Prostate gland (tissue), 2 donors: Measurements from ENCODE around the gene RPL10. TPM values are rescaled to one million over a fixed set of nuclear protein-coding genes. Genes with fewer than 3 reads are reported as not detected.

Experiments used
- DNase-seq: peaks from one replicate; pipeline ENCODE4 v3.0.0-alpha.2; 2019; ENCODE audit warnings: low spot score
- H3K27ac ChIP-seq, 2 donors: fragments of 200-600 bp; sonication (generic); 2 replicates each; pipeline ENCODE4 v1.5.1; 2017 to 2019
- H3K27me3 ChIP-seq: fragments of 200-600 bp; sonication (generic); replicated peaks from 2 replicates; pipeline ENCODE4 v1.5.1; 2019; ENCODE audit not compliant: insufficient read depth
- H3K36me3 ChIP-seq, 2 donors: fragments of 200-600 bp; sonication (generic); 1 replicate in 1 of 2; 2 replicates in 1 of 2; pipeline versions ENCODE4 v1.5.1 to v1.8.1; 2017 to 2019
- H3K4me1 ChIP-seq: fragments of 200-600 bp; sonication (generic); replicated peaks from 2 replicates; pipeline ENCODE4 v1.5.1; 2019
- H3K4me3 ChIP-seq, 2 donors: fragments of 200-600 bp; sonication (generic); 2 replicates each; pipeline ENCODE4 v1.5.1; 2017 to 2019
- H3K9me3 ChIP-seq: fragments of 200-600 bp; sonication (generic); 2 replicates; pipeline ENCODE4 v1.5.1; 2017
- CTCF ChIP-seq, 4 experiments: fragments of 200-600 bp in 2 of 4; fragments of 450-650 bp in 2 of 4; sonication (generic) in 2 of 4; IDR thresholded peaks; 1 replicate in 3 of 4; 2 replicates in 1 of 4; pipeline ENCODE4 v1.5.1; 2016 to 2019; ENCODE audit warnings: antibody characterized with exemption in 4 of 4, mild to moderate bottlenecking in 2 of 4, moderate library complexity in 2 of 4
- POLR2A ChIP-seq: fragments of 450-650 bp; IDR thresholded peaks from one replicate; pipeline ENCODE4 v1.6.1; 2016; ENCODE audit warnings: antibody characterized with exemption, mild to moderate bottlenecking
- POLR2AphosphoS5 ChIP-seq: sonication (generic); formaldehyde crosslinking; IDR thresholded peaks from one replicate; pipeline ENCODE4 v1.6.1; 2017; ENCODE audit warnings: antibody characterized with exemption
- WGBS: methylation state at CpG from one replicate; pipeline ENCODE4 v1.1.5; 2018; 5-methylcytosine and 5-hydroxymethylcytosine counted together
- intact Hi-C: fragments of 100-400 bp; cut with DNase I; formaldehyde crosslinking; loops from one replicate; pipeline ENCODE4 v1.14.2; 2022
- total RNA-seq, 2 donors: library from RNA; depleted of rRNA; stranded (reverse); fragments of >200 nt; gene quantifications; one replicate each; pipeline ENCODE4 v1.1.0, GENCODE V29; 2016

The RPL10 gene
- total RNA-seq, 2 donors from 2014 or later = 3,702 to 5,500 TPM

- H3K4me1 ChIP-seq = no peaks in the 10 kb centered on the region
- 73% methylated on average over 18 of the region's 34 CpGs for WGBS
- H3K4me3 ChIP-seq = no peak overlapping the region
- H3K27ac ChIP-seq = no peak overlapping the region
- no peaks in the 10 kb centered on the region for H3K9me3 ChIP-seq
- H3K27me3 ChIP-seq = no peaks in the 10 kb centered on the region
- intact Hi-C loops = no loop called here
- no peak for DNase-seq
- H3K36me3 ChIP-seq = no peaks in the 10 kb centered on the region
- no peak for TF ChIP-seq CTCF (IDR thresholded peaks at IDR 0.05)
- no peak for TF ChIP-seq POLR2AphosphoS5
- no peak for TF ChIP-seq POLR2A
These were observed 37.9 kb upstream of the RPL10 start for GRCh38 chrX:154360155-154360713.

- TF ChIP-seq CTCF (IDR thresholded peaks at IDR 0.05) (no peak), POLR2AphosphoS5 (no peak), POLR2A (no peak)
- no peak overlapping the region for H3K4me3 ChIP-seq
- H3K9me3 ChIP-seq = no peaks in the 10 kb centered on the region
- H3K27ac ChIP-seq = no peak overlapping the region
- intact Hi-C loops = no loop called here
- no peaks in the 10 kb centered on the region for H3K27me3 ChIP-seq
- no peaks in the 10 kb centered on the region for H3K36me3 ChIP-seq
- 82% methylated on average over 26 of the region's 30 CpGs for WGBS
- no peaks in the 10 kb centered on the region for H3K4me1 ChIP-seq
- no peak for DNase-seq
These were observed 36.0 kb upstream of the RPL10 start for GRCh38 chrX:154362085-154362742.

- 58% methylated on average over 4 of the region's 20 CpGs for WGBS
- TF ChIP-seq POLR2AphosphoS5 (no peak), CTCF (IDR thresholded peaks at IDR 0.05) (no peak), POLR2A (no peak)
- H3K4me1 ChIP-seq = no peaks in the 10 kb centered on the region
These were observed 34.3 kb upstream of the RPL10 start for GRCh38 chrX:154363706-154364439.

GRCh38 chrX:154365052-154365600, 33.1 kb upstream of the RPL10 start:
- 63% methylated on average over 9 of the region's 20 CpGs for WGBS
- TF ChIP-seq POLR2AphosphoS5 (no peak), CTCF (IDR thresholded peaks at IDR 0.05) (no peak), POLR2A (no peak)
- H3K36me3 ChIP-seq = no peaks in the 10 kb centered on the region
- no peaks in the 10 kb centered on the region for H3K9me3 ChIP-seq
- no peak for DNase-seq
- H3K4me3 ChIP-seq = no peak overlapping the region
- no peak overlapping the region for H3K27ac ChIP-seq
- no peaks in the 10 kb centered on the region for H3K27me3 ChIP-seq
- H3K4me1 ChIP-seq = no peaks in the 10 kb centered on the region
- intact Hi-C loops = no loop called here

More at GRCh38 chrX:154363706-154364439, 34.3 kb upstream of the RPL10 start:
- Histone ChIP-seq H3K27me3 (no peaks in the 10 kb centered on the region), H3K4me3 (no peak overlapping the region), H3K36me3 (no peaks in the 10 kb centered on the region), H3K27ac (no peak overlapping the region), H3K9me3 (no peaks in the 10 kb centered on the region)
- no peak for DNase-seq
- intact Hi-C loops = no loop called here
